DND-41 (cell line): ENCODE measurements around the gene BEX3.
"Not testable (repeated sequence)": the region's sequence is repeated elsewhere in the genome, so short reads cannot be mapped to it uniquely, and the experiment has no call there.

Source experiments
- CTCF ChIP-seq: IDR thresholded peaks from 2 replicates; pipeline ENCODE4 v1.5.1; 2012; ENCODE audit warnings: borderline replicate concordance, low read length, moderate library complexity, mild to moderate bottlenecking; ENCODE audit not compliant: poor library complexity, severe bottlenecking; ENCODE audit errors: extremely low read depth
- EZH2 ChIP-seq: IDR thresholded peaks from 3 replicates; pipeline ENCODE4 v1.6.1; 2012; ENCODE audit warnings: borderline replicate concordance, low read depth, mild to moderate bottlenecking, moderate library complexity, low read length, inconsistent platforms; ENCODE audit not compliant: severe bottlenecking

- not testable (repeated sequence) for TF ChIP-seq EZH2, CTCF
Measured at GRCh38 chrX:103385283-103385830, 9.0 kb downstream of the BEX3 start.
